Psoas muscle (tissue), 8 donors: ENCODE data around the gene GAS2L1. TPM values are rescaled to one million over a fixed set of nuclear protein-coding genes. Genes with fewer than 3 reads are reported as not detected.

Source experiments
- ATAC-seq, 4 donors: fragments of 200-7000 bp; cut with Tn5 transposase; one replicate each; pipeline ENCODE4 v1.9.1; 2020; ENCODE audit warnings: moderate library complexity in 3 of 4, mild to moderate bottlenecking in 2 of 4
- DNase-seq, 2 donors: peaks; one replicate each; pipeline ENCODE4 v3.0.0-alpha.2; 2020
- H3K27ac ChIP-seq: fragments of 200-600 bp; one replicate; pipeline ENCODE4 v1.8.0; 2022
- H3K27me3 ChIP-seq, 3 donors: fragments of 200-600 bp in 1 of 3; one replicate each; pipeline versions ENCODE4 v1.6.1 to v1.8.0; 2013 to 2022; ENCODE audit warnings: low read length in 2 of 3, mild to moderate bottlenecking in 2 of 3, moderate library complexity in 1 of 3; ENCODE audit not compliant: insufficient read depth in 3 of 3
- H3K36me3 ChIP-seq, 2 donors: fragments of 200-600 bp in 1 of 2; one replicate each; pipeline versions ENCODE4 v1.6.1 to v1.8.0; 2013 to 2022; ENCODE audit warnings: low read depth in 1 of 2, mild to moderate bottlenecking in 1 of 2, moderate library complexity in 1 of 2; ENCODE audit not compliant: insufficient read depth in 1 of 2
- H3K4me1 ChIP-seq: fragments of 200-600 bp; one replicate; pipeline ENCODE4 v1.8.0; 2022
- H3K4me3 ChIP-seq: fragments of 200-600 bp; one replicate; pipeline ENCODE4 v1.8.0; 2022; ENCODE audit warnings: mild to moderate bottlenecking
- H3K9me3 ChIP-seq: fragments of 200-600 bp; one replicate; pipeline ENCODE4 v1.8.0; 2022
- CTCF ChIP-seq: fragments of 200-600 bp; IDR thresholded peaks from one replicate; pipeline ENCODE4 v1.8.0; 2022; ENCODE audit warnings: antibody characterized with exemption
- WGBS, 3 donors: extraction: QIAGEN DNeasy Blood & Tissue Kit; methylation state at CpG; one replicate each; pipeline versions ENCODE4 v1.1.6 to v1.1.7; 2013; 5-methylcytosine and 5-hydroxymethylcytosine counted together
- intact Hi-C, 2 donors: fragments of 100-400 bp; cut with DNase I; formaldehyde crosslinking; loops; one replicate each; pipeline versions ENCODE4 v1.11.0 to v1.14.2; 2022
- polyA plus RNA-seq, 3 donors: library from polyadenylated mRNA; stranded (reverse); fragments of 200-250 nt; gene quantifications; one replicate each; pipeline ENCODE4 v1.2.3, GENCODE V29; 2013
- total RNA-seq, 4 donors: library from RNA; stranded (reverse); fragmentation: NEBNext Ultra II Directional in 2 of 4; extraction: Animal tissue kit (Norgen Biotek cat#: 25700) in 2 of 4; gene quantifications; one replicate each; pipeline versions ENCODE4 v1.2.1 to v1.2.4, GENCODE V29; 2021 to 2023
- donor health status: healthy with polysubstance abuse.
- donor health status: DM: no; HTN: no; CAD: no; lungs with moderate emphysema.
- donor health status: Bipolar disorder and iron deficiency.
- donor health status: healthy.
- donor health status: DM: yes; HTN: yes; CAD: no.
- donor health status: DM: no; HTN: no; CAD: no.
- donor health status: DM: no; HTN: no; CAD: no.
- donor health status: DM: yes; HTN: yes; CAD: no.

The GAS2L1 gene
- total and polyA plus RNA-seq, 7 donors, result 4.6 to 19.8 (median 5.2) TPM

GRCh38 chr22:29306835-29307595 lies 565 bp downstream of the GAS2L1 start:
- Histone ChIP-seq H3K4me1 (peaks cover 27% of the 10 kb centered on the region), H3K27ac (peak overlapping the region; percentile 81), H3K27me3 (no peaks in the 10 kb centered on the region), H3K4me3 (peak overlapping the region; percentile 92), H3K9me3 (no peaks in the 10 kb centered on the region), H3K36me3 (no peaks in the 10 kb centered on the region)
- DNase-seq (peak; percentile 88 to 89), ATAC-seq (peak; percentile 70 to 79 (median 76))
- TF ChIP-seq CTCF, result no peak
- WGBS, 3 donors, result 2 to 3% (median 3%) methylated on average over 56 to 83 of the region's 83 CpGs
- intact Hi-C loops, result loop anchor here (1.0 to 5.0 kb wide), 3 partner anchors 40 to 52 kb away; partner anchors contain the start of genes EWSR1 (in 1 of the 2) and RHBDD3 (in 1 of the 2)

GRCh38 chr22:29307596-29308147 lies 1.2 kb downstream of the GAS2L1 start:
- Histone ChIP-seq H3K36me3 (no peaks in the 10 kb centered on the region), H3K4me3 (peak overlapping the region; percentile 92), H3K9me3 (no peaks in the 10 kb centered on the region), H3K4me1 (peaks cover 27% of the 10 kb centered on the region), H3K27me3 (no peaks in the 10 kb centered on the region), H3K27ac (peak overlapping the region; percentile 81)
- WGBS, 3 donors, result 34 to 49% (median 35%) methylated on average over 18 to 20 of the region's 20 CpGs
- peak in 2 of 4 donors; percentile 8 to 27 for ATAC-seq
- intact Hi-C loops, result loop anchor here (2.0 to 5.0 kb wide), 2 partner anchors 40 to 51 kb away; partner anchors contain the start of genes EWSR1 (in 1 of the 2) and RHBDD3 (in 1 of the 2)
- DNase-seq, result no peak
- no peak for TF ChIP-seq CTCF

GRCh38 chr22:29308148-29308790 lies 1.8 kb downstream of the GAS2L1 start:
- no peaks in the 10 kb centered on the region for H3K9me3 ChIP-seq

GRCh38 chr22:29308791-29309262 lies 2.4 kb downstream of the GAS2L1 start:
- H3K4me3 ChIP-seq, result peak overlapping the region; percentile 92
- ATAC-seq (no peak), DNase-seq (no peak)
- peaks cover 27% of the 10 kb centered on the region for H3K4me1 ChIP-seq
- H3K27ac ChIP-seq, result peak overlapping the region; percentile 81
- 55 to 60% (median 55%) methylated on average over 12 to 13 of the region's 13 CpGs for WGBS, 3 donors
- H3K27me3 ChIP-seq, result peaks cover 0 to 12% (median 3%) of the 10 kb centered on the region in 3 donors
- no peaks in the 10 kb centered on the region for H3K9me3 ChIP-seq
- intact Hi-C loops, result loop anchor here in 1 of 2 donors (5.0 kb wide), 1 partner anchor 42 kb away; the partner anchor contains the start of genes EWSR1 and RHBDD3
- no peak for TF ChIP-seq CTCF
- H3K36me3 ChIP-seq, result no peaks in the 10 kb centered on the region

More at GRCh38 chr22:29308148-29308790, 1.8 kb downstream of the GAS2L1 start:
- WGBS, 3 donors, result 42 to 62% (median 43%) methylated on average over 46 to 50 of the region's 50 CpGs
- peak in 1 of 2 donors; percentile 79 for DNase-seq
- H3K4me3 ChIP-seq, result peak overlapping the region; percentile 92
- no peak for TF ChIP-seq CTCF
- H3K36me3 ChIP-seq, result no peaks in the 10 kb centered on the region
- ATAC-seq, result peak in 3 of 4 donors; percentile 23 to 40 (median 38)
- H3K27ac ChIP-seq, result peak overlapping the region; percentile 81
- peaks cover 27% of the 10 kb centered on the region for H3K4me1 ChIP-seq
- intact Hi-C loops, result loop anchor here in 1 of 2 donors (5.0 kb wide), 1 partner anchor 41 kb away; the partner anchor contains the start of genes EWSR1 and RHBDD3
- peaks cover 0 to 6% (median 0%) of the 10 kb centered on the region in 3 donors for H3K27me3 ChIP-seq
